GM19397 (cell line): Measurements from ENCODE around the gene PHF21B.

Experiments
- ATAC-seq: cut with Tn5 transposase; IDR thresholded peaks from one replicate; pipeline ENCODE4 v1.9.1; 2021; ENCODE audit warnings: mild to moderate bottlenecking, moderate library complexity; ENCODE audit not compliant: unreplicated experiment

The PHF21B gene

GRCh38 chr22:44940130-44940529 lies 69.7 kb downstream of the PHF21B start:
- ATAC-seq = no peak

- ATAC-seq = no peak
These were observed 70.4 kb downstream of the PHF21B start for GRCh38 chr22:44939451-44939850.

GRCh38 chr22:44938886-44939285 lies 70.9 kb downstream of the PHF21B start:
- ATAC-seq = no peak

- no peak for ATAC-seq
These were observed 72.6 kb downstream of the PHF21B start for GRCh38 chr22:44937216-44937615.

- no peak for ATAC-seq
These were observed 73.6 kb downstream of the PHF21B start for GRCh38 chr22:44936201-44936600.

GRCh38 chr22:44935724-44936123 lies 74.1 kb downstream of the PHF21B start:
- no peak for ATAC-seq

- ATAC-seq = no peak
These were observed 75.4 kb downstream of the PHF21B start for GRCh38 chr22:44934454-44934735.

- ATAC-seq = no peak
These were observed 75.9 kb downstream of the PHF21B start for GRCh38 chr22:44933666-44934453.

- no peak for ATAC-seq
These were observed 77.3 kb downstream of the PHF21B start for GRCh38 chr22:44932493-44932892.

- ATAC-seq = no peak
These were observed 78.0 kb downstream of the PHF21B start for GRCh38 chr22:44931766-44932165.

GRCh38 chr22:44931077-44931540 lies 78.7 kb downstream of the PHF21B start:
- ATAC-seq = no peak

- no peak for ATAC-seq
These were observed 79.1 kb downstream of the PHF21B start for GRCh38 chr22:44930711-44931035.

- ATAC-seq = no peak
These were observed 79.6 kb downstream of the PHF21B start for GRCh38 chr22:44930016-44930710.

GRCh38 chr22:44929359-44930015 lies 80.3 kb downstream of the PHF21B start:
- no peak for ATAC-seq

- ATAC-seq = no peak
These were observed 81.0 kb downstream of the PHF21B start for GRCh38 chr22:44928711-44929358.

GRCh38 chr22:44928136-44928463 lies 81.7 kb downstream of the PHF21B start:
- ATAC-seq = no peak

GRCh38 chr22:44927463-44928135 lies 82.2 kb downstream of the PHF21B start:
- no peak for ATAC-seq

- no peak for ATAC-seq
These were observed 83.1 kb downstream of the PHF21B start for GRCh38 chr22:44926491-44927415.

GRCh38 chr22:44926124-44926475 lies 83.7 kb downstream of the PHF21B start:
- ATAC-seq = no peak

- ATAC-seq = no peak
These were observed 84.2 kb downstream of the PHF21B start for GRCh38 chr22:44925465-44926123.
